Measurements from ENCODE around the gene SH3PXD2A.

DNA sequence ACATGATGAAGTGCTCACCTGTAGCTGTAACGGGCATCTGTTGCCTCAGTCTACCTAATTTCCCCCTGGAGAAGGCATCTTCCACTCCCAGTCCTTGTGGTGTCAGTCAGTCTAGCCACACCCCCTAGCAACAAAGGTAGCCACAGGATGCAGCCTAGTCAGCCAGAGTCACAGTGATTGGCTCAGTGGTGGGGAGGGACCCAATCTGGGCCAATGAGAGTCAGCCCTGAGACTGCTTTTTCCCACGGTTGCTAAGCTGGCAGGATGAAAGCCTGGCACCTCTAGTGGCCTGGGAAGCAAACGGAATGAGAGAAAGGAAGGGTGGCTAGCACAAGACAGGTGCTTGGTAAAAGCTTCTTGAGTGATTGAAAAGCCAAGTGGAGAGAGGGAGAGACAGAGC is 118.6 kb downstream of the SH3PXD2A start:
- TF ChIP-seq CTCF (IDR thresholded peaks at IDR 0.05 in 4 of 5, conservative IDR thresholded peaks at IDR 0.05 in 1 of 5), result no peak
- no peak for TF ChIP-seq POLR2A (IDR thresholded peaks at IDR 0.05)

All from gastrocnemius medialis (tissue), 4 donors.